ENCODE results near the gene PTCSC3. TPM values are rescaled to one million over a fixed set of nuclear protein-coding genes. Genes with fewer than 3 reads are reported as not detected.
"Not testable (repeated sequence)": the region's sequence is repeated elsewhere in the genome, so short reads cannot be mapped to it uniquely, and the experiment has no call there.

PTCSC3 gene
- total RNA-seq, 1 donor from 2014 or later = not detected

DNA sequence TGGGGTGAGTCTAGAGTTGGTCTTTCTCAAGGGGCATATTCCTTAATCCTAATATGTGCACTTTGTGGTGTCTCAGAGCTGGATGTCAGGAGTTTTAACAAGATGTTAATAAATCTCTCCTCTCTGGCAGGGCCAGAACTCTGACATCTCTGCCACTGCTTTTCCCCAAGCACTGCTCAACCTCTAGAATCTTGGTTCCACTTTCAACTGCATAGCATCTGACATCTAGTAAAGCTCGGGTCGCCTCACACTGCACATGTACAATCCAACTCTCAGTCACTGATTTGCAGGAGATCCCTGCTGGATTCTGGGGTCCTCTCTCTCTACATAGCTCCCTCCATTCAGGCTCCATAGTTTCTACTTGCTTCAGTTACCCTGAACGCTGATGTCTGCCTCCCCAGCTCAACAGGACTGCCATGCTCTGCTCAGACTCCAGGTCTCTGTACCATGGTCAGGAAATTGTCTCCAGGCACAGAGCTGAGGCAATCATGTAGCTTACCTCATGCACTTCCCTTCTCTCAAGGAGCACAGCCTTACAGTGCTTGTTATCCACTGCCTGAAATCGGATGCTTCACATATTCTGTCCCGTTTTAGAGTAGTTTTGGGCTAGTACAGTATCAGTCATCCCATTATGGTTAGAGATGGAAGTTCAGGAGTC, 1.6 kb downstream of the PTCSC3 start:
- no peak for DNase-seq (ENCODE audit: extremely low read depth, low read depth, low spot score)

- DNase-seq (ENCODE audit: extremely low read depth, low read depth, low spot score) = no peak
These were observed 3.4 kb downstream of the PTCSC3 start for GRCh38 chr14:36173161-36173560.

GRCh38 chr14:36171607-36172006, 4.9 kb downstream of the PTCSC3 start:
- DNase-seq (ENCODE audit: extremely low read depth, low read depth, low spot score) = no peak

DNA sequence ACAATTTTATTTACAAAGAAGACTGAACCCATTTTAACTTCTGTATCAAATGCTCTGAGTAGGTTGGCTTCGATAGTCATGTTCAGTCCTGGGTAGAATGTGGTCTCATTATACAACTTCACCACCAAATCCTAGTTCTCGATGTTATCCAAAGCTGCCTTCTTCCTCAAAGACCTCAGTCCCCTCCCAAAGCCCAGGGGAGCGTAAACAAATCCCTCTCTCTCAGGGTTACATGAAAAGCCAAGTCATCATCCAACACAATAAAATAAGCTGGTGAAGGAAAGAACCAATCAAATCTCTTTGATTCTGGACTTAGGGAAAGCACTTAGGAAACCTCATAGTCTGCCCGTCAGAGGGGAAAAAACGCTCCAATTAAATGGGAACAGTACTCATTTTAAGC, 9.1 kb downstream of the PTCSC3 start:
- no peak for DNase-seq (ENCODE audit: extremely low read depth, low read depth, low spot score)

DNA sequence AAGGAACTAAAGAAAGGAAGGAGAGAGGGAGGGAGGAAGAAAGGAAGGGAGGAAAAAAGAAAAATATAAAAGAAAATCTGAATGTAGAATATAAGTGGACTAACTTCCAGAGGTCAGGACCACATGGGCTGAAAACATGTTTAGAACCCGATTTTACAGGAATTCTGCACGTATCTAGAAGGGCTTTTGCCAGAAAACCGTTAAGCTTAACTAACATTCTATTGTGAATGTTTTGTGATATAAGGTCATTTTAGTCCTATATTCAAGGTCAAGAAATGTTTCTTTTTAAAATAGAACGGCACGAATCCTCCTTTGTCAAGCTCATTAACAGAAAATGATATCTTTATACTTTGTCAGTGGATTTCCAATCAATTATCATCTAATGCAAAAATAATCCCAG, 13.1 kb downstream of the PTCSC3 start:
- DNase-seq (ENCODE audit: extremely low read depth, low read depth, low spot score) = no peak

- DNase-seq (ENCODE audit: extremely low read depth, low read depth, low spot score) = no peak
These were observed 14.3 kb downstream of the PTCSC3 start for GRCh38 chr14:36162267-36162666.

- DNase-seq (ENCODE audit: extremely low read depth, low read depth, low spot score) = no peak
These were observed 14.7 kb downstream of the PTCSC3 start for GRCh38 chr14:36161776-36162175.

DNA sequence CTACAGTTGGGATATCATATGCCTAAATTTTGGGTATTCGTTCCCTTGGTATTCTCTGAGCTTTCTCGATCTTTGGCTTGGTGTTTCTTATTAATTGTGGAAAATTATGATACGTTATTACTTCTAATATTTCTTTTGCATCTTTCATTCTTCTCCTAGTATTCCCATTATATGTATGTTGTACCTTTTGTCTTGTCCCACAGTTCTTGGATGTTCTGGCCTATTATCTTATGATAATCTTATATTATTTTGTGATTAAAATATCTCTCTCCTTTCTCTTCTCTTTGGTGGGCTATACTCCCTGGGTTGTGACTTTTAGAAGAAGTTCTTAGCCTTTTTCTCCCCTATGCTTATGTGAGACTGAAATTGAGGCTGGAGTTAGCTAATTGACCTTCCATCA, 25.2 kb downstream of the PTCSC3 start:
- DNase-seq (ENCODE audit: extremely low read depth, low read depth, low spot score) = no peak

DNA sequence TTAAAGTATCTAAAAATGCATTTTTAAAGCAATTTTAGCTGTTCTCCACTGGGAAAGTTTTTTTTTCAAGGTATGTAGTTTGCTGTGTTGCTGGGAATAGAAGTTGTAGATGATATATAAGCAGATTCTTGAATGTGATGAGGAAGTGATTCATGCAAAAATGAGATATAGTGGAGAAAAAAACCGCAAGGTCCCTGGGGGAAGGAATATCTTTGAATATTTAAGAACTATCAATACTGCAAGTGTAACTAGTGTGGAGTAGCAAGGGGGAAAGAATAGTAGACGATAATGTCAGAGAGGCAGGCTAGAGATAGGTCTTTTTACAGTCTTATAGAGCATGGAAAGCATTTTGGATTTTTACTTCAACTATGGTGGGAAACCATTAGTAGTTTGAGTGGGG, 42.5 kb downstream of the PTCSC3 start:
- DNase-seq (ENCODE audit: extremely low read depth, low read depth, low spot score) = no peak

- no peak for DNase-seq (ENCODE audit: extremely low read depth, low read depth, low spot score)
These were observed 43.7 kb downstream of the PTCSC3 start for GRCh38 chr14:36132826-36133225.

DNA sequence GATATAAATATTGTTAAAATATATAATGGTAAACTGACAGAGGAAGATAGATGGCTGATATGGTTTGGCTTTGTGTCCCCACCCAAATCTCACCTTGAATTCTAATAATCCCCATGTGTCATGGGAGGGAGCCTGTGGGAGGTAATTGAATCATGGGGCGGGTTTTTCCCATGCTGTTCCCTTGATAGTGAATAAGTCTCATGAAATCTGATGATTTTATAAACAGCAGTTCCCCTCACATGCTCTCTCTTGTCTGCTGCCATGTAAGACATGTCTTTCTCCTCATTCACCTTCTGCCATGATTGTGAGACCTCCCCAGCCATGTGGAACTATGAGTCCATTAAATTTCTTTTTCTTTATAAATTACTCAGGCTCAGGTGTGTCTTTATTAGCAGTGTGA, 46.3 kb downstream of the PTCSC3 start:
- no peak for DNase-seq (ENCODE audit: extremely low read depth, low read depth, low spot score)

DNA sequence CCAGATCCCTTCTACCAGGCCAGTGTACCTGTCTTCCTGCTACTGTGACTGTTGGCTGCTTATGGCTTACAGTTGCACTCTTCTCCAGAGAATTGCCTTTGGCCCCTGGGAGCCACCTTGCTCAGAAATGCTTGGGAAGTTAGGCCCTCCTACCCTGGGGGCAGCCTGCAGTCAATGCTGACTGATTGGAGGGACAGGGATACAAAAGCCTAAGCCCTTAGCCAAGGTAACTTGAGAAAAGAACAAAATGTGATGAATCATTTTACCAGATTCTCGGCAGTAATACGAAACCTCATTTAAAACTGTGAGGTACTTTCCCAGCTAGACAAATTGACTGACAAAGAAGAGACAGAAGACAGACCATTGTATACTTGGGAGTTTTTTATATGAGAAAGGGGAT, 47.3 kb downstream of the PTCSC3 start:
- no peak for DNase-seq (ENCODE audit: extremely low read depth, low read depth, low spot score)

DNA sequence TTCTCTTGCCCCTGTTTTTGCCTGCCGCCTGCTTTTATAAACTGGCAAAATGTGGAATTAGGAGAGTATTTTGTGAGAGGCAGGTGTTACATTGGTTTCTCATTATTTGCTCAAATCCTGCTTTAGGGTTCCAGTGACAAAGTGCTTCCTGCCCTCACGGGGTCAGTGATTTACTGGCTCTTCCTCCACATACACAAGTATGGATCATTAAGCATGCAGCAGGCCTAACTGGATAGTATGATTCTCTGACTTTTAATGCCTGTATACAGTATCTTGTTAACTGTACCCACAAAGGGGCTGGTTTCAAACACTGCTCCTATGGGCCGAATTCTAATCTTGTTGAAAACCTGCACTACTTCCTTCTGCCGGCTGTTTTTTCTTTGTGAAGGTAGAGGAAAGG, 63.2 kb downstream of the PTCSC3 start:
- DNase-seq (ENCODE audit: extremely low read depth, low read depth, low spot score) = no peak

DNA sequence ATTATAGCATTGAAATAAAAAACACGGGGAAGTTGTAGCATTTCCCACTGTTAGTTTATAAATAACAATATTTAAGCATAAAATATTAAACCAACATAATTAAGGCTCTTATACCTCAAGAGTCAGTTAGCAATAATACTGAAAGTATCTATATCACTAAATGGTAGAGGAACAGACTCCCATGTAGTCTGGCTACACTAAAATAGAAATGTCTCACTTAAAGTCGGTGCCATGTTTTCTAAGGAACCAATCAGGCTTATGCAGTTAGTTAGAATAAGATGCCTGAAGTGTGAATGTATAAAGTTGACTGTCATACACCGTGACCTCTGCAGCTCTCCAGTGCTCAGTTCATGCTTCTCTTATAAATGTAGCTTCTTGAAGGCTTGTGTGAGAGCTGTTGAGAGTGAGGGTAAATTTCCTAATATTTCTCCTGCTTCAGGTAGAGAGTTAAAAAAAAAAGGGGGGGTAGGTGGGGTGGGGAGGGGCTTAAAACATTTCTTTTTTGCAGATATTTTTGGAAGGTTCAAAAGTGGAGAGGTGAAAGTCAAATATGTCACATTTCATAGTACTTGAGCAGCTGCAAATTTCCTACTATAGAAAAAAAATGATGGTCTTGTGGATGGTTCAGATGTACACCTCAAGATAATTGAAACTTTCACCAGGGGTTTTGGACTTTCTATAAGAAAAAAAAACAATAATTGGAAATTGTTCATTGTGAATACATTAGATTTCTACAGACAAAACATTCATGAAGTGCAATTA, 64.5 kb downstream of the PTCSC3 start:
- no peak for DNase-seq (ENCODE audit: extremely low read depth, low read depth, low spot score)

GRCh38 chr14:36105401-36105800, 71.1 kb downstream of the PTCSC3 start:
- DNase-seq (ENCODE audit: extremely low read depth, low read depth, low spot score) = no peak

DNA sequence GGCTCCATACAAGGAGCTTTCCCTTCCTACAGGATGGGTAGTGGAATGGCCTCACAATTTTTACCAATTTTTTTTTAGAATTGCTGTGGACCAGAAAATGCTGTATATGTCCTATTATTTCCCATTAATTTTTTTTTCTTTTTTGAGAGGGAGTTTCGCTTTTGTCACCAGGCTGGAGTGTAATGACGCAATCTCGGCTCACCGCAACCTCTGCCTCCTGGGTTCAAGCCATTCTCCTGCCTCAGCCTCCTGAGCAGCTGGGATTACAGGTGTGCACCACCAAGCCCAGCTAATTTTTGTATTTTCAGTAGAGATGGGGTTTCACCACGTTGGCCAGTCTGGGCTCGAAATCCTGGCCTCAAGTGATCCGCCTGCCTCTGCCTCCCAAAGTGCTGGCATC, 72.3 kb downstream of the PTCSC3 start:
- not testable (repeated sequence) for DNase-seq (ENCODE audit: extremely low read depth, low read depth, low spot score)

DNA sequence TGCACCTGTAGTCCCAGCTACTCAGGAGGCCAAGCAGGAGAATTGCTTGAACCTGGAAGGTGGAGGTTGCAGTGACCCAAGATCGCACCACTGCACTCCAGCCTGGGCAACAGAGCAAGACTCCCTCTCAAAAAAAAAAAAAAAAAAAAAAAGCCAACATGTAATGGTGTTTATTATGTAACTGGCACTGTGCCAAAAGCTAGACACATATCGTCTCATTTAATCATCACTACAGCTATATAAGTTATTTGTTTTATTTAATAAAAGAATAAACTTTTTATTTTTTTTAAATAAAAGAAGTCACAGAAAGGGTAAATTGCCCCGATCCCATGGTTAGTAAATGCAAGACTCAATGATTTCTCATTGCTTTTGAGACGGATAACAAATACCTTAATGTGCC, 76.9 kb downstream of the PTCSC3 start:
- DNase-seq (ENCODE audit: extremely low read depth, low read depth, low spot score) = no peak

DNA sequence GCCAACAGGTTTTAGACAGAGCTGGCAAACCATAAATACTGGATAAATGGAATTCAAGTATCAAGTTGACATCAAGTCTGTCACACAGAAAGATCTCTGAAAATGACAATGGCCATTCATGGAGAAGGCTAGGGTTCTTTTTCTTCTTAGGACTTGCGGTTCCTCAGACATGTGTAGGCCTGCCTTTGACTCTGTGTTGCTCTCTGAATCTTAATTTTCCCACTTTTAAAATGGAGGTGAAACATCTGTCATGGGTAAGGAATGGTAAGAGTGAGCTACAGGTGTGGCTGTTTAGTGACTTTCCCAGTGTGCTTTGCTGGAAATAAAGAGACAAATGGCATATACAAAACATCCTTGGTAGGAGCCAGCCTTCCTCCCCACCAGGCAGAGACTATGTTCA, 79.2 kb downstream of the PTCSC3 start:
- DNase-seq (ENCODE audit: extremely low read depth, low read depth, low spot score) = no peak

GRCh38 chr14:36096090-36096489, 80.4 kb downstream of the PTCSC3 start:
- no peak for DNase-seq (ENCODE audit: extremely low read depth, low read depth, low spot score)

GRCh38 chr14:36094963-36095362, 81.6 kb downstream of the PTCSC3 start:
- DNase-seq (ENCODE audit: extremely low read depth, low read depth, low spot score) = no peak

DNA sequence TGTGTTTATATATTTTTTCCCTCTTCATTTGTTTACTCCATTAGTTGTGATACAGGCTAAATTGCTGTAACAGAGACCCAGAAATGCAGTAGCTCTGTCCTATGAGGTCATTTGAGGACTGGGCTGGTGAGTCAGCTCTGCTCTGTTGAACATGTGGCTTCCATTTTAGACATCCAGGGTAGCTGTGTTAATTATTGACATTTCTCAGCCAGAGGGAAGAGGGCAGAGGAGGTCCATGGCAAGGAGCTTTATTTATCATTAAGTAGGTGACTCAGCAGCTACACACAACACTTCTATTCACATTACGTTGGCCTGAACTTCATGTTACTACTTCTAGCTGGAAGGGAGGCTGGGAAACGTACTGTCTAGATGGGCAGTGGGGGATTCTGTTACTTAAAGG, 85.4 kb downstream of the PTCSC3 start:
- no peak for DNase-seq (ENCODE audit: extremely low read depth, low read depth, low spot score)

DNA sequence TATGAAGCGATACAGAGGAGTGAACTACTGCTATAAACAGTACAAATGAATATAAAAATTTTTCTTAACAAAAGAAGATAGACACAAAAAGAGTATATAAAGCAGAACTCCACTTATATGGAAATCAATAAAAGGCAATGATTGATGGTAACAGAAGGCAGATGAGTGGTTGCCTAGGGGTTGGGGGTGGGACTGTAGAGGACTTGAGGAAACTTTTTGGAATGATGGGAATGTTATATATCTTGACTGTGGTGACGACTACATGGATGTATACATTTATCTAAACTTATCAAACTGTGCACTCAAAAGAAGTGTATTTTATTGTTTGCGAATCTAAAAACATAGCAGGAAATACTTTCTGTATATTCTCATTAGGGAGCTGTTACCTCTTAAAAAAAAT, 89.1 kb downstream of the PTCSC3 start:
- DNase-seq (ENCODE audit: extremely low read depth, low read depth, low spot score) = no peak

Measured in glomerular endothelial cell (primary cell).